Tongue (tissue), 3 donors: ENCODE results near the gene GPR61. TPM values are rescaled to one million over a fixed set of nuclear protein-coding genes. Genes with fewer than 3 reads are reported as not detected.
A peak's percentile ranks its signal among the peaks of the same experiment; 100 is the strongest.

ENCODE experiments used
- DNase-seq: peaks from one replicate; pipeline ENCODE4 v3.0.0-alpha.2; 2015
- small RNA-seq: library from RNA; depleted of rRNA; stranded (forward); fragments of <200 nt; gene quantifications from one replicate; pipeline ENCODE3, GENCODE V24; 2014; ENCODE audit warnings: low replicate concordance
- total RNA-seq: library from RNA; depleted of rRNA; stranded (reverse); fragments of >200 nt; gene quantifications from one replicate; pipeline ENCODE4 v1.2.3, GENCODE V29; 2014

Gene GPR61
- total RNA-seq, 1 donor from 2014 or later, result 0.62 TPM

DNA sequence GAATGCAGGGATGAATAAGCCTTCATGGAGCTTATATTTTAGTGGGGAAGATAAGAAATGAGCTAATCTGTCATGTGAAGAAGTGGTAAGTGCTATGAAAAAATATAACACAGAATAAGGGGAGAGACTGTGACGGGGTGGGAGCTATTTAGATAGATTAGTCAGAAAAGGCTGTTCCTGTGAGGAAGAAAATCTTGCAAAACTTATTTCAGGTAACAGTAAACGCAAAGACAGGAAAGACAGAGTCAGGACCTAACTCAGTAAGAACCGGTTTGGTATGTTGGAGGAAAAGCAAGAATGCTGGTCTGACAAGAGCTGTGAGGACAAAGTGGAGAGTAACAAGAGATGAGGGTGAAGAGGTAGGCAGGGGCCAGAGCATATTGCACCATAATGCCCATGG is 30.7 kb downstream of the GPR61 start:
- peak; percentile 19 for DNase-seq

DNA sequence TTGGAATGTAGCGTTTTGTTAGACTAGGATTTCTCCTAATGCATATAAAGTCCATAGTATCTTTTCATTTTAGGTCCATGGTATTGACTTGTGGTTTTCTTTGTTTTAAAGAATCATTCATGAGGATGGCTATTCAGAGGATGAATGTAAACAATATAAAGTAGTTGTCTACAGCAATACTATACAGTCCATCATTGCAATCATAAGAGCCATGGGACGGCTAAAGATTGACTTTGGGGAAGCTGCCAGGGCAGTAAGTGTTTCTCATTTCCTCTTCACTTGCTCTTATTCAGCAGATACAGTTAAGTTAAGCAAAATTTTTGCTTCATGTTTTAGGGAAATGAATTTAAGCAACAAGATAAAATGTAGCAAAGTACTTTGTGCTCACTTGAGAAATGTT is 34.1 kb downstream of the GPR61 start:
- no peak for DNase-seq

DNA sequence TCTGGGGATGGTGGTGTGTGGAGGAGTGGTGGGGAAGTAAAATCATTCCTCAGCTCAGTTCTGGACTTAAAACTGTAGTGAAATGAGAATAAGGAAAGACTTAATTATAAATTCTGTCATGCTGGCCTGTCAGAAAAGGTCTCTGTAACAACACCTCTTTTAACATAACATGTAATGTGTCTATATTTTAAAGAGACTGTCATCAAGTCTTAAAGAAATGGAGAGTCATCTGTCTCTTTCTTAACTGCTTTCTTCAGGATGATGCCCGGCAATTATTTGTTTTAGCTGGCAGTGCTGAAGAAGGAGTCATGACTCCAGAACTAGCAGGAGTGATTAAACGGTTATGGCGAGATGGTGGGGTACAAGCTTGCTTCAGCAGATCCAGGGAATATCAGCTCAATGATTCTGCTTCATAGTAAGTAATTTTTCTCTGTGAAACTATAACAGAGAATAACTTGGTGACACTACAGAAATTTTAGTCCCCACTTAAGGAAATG is 39.3 kb downstream of the GPR61 start:
- no peak for DNase-seq

DNA sequence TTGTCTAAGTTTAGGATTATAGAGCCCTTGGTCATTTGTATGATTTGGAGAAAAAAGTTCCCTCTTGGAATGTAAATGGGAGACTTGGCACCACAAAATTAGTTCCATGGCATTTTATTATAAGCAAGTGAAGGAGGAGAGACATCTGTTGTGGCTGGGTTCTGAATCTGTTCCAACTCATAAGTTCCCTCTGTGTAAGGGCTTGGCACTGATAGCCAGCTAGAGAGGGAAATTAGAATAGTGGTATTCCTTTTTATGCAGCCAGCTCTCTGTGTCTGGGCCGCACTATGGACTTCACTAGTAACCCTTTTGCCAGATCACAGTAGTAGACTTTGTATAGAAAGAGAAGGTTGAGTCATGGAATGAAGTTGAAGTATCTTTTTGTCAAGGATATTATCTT is 39.8 kb downstream of the GPR61 start:
- DNase-seq, result peak; percentile 89

DNA sequence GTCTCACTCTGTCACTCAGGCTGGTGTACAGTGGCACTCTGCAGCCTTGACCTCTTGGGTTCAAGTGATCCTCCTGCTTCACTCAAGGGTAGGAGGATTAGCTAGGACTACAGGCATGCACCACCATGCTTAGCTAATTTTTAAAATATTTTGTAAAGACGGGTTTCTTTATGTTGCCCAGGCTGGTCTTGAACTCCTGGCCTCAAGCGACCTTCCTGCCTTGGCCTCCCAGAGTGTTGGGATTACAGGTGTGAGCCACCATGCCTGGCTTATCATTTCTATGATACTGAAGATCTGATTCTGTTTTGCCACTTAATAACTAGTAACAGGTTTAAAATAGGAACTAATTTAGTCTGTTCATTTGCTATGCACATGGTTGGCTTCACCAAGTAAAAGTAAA is 42.3 kb downstream of the GPR61 start:
- no peak for DNase-seq

DNA sequence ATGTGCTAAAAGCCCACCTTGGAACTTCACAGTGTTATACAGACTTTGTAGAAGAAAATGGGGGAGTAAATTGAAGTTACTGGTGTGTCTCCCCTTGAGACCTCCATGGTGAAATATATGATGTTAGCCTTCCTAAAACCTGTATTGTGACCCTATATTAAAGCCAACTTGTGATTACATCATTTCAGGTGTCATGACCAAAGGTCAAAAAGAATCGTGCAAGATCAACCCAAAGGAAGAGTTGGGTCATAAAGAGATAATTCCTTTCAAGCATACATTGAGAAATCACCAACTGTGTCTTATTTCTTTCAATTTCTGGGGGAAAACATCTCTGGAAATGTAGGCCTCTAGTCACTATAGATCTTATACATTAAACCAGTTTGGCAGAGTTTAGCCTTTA is 45.1 kb downstream of the GPR61 start:
- DNase-seq, result no peak

DNA sequence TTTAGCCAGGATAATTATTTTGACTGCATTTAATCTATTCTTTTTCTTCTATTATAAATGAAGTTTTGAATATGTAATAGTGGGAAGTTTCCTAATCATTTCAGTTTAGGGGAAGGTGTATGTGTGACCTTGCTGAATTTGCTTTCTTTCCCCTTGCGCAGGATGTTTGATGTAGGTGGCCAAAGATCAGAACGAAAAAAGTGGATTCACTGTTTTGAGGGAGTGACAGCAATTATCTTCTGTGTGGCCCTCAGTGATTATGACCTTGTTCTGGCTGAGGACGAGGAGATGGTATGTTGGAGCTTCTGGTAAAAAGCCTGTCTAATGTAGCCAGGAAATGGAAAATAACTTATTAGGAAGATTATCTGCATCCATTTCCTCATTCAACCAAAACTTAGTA is 46.4 kb downstream of the GPR61 start:
- DNase-seq, result no peak

DNA sequence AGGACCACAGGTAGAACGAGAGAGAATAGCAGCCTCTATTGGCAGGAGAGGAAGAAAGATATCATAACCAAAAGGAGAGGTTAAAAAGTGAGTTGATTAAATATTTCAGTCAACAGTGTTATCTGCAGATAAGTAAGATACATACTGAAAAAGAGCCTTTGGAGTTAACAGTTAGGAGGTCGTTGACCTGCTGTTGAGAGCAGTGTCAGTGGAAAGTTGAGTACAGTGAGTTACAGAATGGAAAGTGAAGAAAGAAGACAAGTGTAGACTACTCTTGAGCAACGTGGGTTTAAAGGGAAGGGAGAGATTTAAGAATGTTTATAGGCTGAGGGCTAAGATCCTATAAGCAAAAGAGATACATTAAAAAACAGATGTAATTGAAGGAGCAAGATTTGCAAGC is 49.5 kb downstream of the GPR61 start:
- DNase-seq, result no peak

DNA sequence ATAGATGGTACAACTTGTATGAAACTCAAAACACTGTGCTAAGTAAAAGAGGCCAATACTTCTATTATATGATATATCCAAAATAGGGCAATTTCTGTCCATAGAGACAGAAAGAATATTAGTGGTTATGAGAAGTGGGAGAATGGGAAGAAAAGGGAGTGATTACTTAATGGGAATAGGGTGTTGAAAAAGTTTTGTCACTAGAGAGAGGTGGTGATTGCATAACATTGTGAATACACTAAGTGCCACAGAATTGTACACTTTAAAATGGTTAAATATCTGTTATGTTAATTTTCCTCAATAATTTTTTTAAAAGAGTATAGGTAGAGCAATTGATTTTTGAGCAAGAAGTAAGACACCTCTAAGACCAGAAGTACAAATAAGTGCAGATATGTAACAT is 50.0 kb downstream of the GPR61 start:
- no peak for DNase-seq

DNA sequence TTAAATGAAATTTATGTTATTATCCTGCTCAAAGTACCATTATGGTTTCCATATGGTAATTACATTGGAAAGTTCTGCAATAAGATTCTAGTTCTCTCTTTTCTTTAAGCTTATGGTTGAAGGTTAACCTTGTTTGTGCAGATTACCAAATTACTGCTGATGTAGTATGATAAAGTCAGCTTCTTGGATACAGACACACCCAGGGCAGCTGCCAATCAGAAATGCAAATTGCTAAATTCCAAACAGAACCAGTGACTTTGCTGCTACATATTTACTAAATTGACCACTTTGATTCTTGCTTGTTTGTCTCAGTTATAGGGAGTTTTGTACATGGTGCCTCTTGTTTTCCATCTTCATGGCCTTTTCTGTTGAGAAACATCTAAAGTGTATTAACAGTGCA is 53.2 kb downstream of the GPR61 start:
- no peak for DNase-seq

DNA sequence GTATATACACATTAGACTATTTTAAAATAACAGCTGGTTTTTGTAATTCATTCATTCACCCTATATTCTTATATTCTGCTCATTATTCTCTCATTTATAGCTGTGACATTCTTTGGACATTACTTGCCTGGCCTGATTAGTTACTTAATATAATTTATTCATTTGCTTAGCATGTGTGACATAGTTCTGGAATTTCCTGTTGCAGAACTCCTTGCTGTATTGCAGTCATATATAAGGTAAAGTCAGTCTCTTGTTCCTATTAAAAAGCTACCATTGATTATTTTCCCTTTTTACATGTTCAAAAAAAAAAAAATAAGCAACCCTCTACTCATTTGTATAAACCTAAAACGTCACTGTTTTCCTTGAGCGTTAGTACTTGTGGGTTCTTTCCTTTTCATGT is 55.9 kb downstream of the GPR61 start:
- DNase-seq, result no peak

Small RNA genes within 50 kb of the gene (small RNA-seq; reads per million reads assigned to genes)
- gene RNU6V, result not detected

Other genes starting within 250 kb of the GPR61 start
- not detected for gene MYBPHL, start 232.9 kb upstream of the GPR61 start, total RNA-seq
- gene SORT1, start 142.0 kb upstream of the GPR61 start, total RNA-seq, result 30.6 TPM
- gene PSMA5, start 113.4 kb upstream of the GPR61 start, total RNA-seq, result 25.7 TPM
- 61.5 TPM for gene SYPL2, start 73.3 kb upstream of the GPR61 start, total RNA-seq
- gene ATXN7L2, start 56.0 kb upstream of the GPR61 start, total RNA-seq, result 2.2 TPM
- 6.3 TPM for gene CYB561D1, start 45.8 kb upstream of the GPR61 start, total RNA-seq
- 9.1 TPM for gene AMIGO1, start 30.1 kb upstream of the GPR61 start, total RNA-seq
- gene GNAI3, start 8.7 kb downstream of the GPR61 start, total RNA-seq, result 10.1 TPM
- 0.21 TPM for gene GNAT2, start 79.7 kb downstream of the GPR61 start, total RNA-seq
- gene AMPD2, start 80.0 kb downstream of the GPR61 start, total RNA-seq, result 39.3 TPM
- gene GSTM4, start 116.2 kb downstream of the GPR61 start, total RNA-seq, result 11.4 TPM
- 62.2 TPM for gene GSTM2, start 128.2 kb downstream of the GPR61 start, total RNA-seq
- gene GSTM1, start 147.9 kb downstream of the GPR61 start, total RNA-seq, result not detected
- 4.4 TPM for gene GSTM5, start 172.4 kb downstream of the GPR61 start, total RNA-seq
- 48.0 TPM for gene GSTM3, start 201.2 kb downstream of the GPR61 start, total RNA-seq
- gene EPS8L3, start 224.1 kb downstream of the GPR61 start, total RNA-seq, result not detected